Fibroblast of the conjunctiva (primary cell): ENCODE measurements around the gene ARHGAP23.
A peak's percentile ranks its signal among the peaks of the same experiment; 100 is the strongest.

Source experiments
- DNase-seq: peaks from one replicate; pipeline ENCODE4 v3.0.0-alpha.2; 2010; ENCODE audit warnings: low read depth

Gene ARHGAP23

DNA sequence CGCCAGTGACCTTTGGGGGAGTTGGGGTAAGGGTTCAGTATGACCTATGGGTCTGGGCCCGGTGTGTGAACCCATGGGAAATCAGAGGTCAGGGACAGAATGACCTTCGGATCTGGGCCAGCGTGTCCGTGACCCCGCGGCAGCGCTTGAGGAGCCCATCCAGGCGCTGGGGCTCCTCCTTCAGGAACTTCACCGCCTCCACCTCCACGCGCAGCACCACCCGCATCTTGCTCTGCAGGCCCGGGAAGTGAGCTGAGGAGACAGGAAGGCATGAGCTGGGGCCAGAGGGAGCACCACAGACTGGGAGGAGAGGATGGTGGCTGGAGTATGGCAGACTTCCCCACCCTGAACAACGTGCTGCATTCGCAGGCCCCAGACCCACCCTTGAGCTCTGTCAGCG is 124.1 kb downstream of the ARHGAP23 start:
- no peak for DNase-seq

DNA sequence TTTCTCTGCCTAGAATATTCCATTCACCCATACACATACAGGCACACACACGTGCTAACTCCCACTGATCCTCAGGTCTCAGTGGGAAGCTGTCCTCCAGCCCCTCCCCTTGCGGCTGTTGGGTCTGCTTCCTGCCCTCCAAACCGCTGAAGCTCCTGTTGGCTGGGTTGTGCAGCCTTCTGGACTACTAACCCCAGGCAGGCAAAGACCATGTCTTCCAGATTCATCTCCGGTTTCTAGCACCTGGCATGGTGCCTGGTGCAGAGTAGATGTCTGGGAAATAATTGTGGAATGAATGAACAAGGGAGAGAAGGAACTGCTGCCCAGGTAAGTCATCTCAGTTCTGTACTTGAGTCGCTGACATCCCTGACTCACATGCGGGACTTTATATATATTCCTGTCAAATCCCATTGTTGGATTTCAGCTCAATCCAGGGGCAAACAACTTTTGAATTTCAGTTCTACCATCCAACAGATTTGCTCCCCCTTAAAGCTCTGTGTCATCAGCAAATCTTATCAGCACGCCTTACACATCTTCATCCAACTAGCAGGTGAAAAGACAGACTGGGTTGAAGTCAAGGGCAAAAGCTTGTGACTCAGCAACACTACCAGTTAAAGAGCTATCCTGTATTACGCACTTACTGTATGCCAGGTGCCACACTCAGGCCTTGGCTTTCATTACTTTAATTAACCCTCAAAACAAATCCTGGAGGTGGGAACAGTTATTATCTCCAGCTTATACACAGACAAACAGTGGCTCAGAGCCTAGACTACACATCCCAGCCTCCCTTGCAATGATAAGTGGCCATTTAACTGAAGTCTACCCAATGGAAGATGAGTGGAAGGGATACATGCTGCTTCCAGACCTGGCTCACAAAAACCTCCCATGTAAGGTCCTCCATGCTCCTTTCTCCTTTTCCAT is 126.4 kb downstream of the ARHGAP23 start:
- no peak for DNase-seq

DNA sequence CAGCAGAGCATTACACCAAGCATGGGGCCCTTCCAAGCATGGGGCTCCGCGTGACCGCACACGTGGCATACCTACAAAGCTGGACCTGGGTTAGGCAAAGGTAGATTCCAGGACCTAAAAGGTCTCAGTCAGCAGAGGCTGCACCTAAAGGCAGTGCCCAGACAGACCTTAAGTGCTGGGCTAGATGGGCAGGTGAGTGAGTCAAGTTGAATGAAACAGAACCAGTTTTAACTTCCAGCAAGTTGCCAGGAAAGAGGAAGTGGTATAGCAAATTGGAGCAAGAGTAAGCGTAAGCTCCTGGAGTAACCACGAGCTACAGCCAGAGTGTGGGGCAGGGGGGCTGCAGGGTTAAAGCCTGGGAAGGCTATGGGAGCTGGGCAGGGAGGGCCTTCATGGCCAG is 128.0 kb downstream of the ARHGAP23 start:
- no peak for DNase-seq

DNA sequence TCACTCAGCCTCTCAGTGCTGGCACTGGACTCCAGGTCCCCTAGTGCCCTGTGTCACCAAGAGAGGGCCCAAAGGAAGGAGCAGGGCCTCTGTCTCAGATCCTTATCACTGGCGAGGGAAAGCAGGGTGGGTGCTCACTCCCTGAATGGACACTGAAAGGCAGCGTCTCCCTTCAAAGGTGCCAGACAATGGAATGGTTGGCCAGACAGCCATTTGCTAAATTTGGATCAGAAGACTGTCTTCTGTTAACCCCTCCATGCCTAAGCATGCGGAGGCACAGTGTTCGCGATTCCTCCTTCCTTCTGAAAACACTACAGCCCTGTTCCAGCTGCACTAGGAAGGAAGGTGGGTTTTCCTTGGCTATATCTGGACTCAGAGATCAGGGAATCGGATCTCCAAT is 129.1 kb downstream of the ARHGAP23 start:
- no peak for DNase-seq

DNA sequence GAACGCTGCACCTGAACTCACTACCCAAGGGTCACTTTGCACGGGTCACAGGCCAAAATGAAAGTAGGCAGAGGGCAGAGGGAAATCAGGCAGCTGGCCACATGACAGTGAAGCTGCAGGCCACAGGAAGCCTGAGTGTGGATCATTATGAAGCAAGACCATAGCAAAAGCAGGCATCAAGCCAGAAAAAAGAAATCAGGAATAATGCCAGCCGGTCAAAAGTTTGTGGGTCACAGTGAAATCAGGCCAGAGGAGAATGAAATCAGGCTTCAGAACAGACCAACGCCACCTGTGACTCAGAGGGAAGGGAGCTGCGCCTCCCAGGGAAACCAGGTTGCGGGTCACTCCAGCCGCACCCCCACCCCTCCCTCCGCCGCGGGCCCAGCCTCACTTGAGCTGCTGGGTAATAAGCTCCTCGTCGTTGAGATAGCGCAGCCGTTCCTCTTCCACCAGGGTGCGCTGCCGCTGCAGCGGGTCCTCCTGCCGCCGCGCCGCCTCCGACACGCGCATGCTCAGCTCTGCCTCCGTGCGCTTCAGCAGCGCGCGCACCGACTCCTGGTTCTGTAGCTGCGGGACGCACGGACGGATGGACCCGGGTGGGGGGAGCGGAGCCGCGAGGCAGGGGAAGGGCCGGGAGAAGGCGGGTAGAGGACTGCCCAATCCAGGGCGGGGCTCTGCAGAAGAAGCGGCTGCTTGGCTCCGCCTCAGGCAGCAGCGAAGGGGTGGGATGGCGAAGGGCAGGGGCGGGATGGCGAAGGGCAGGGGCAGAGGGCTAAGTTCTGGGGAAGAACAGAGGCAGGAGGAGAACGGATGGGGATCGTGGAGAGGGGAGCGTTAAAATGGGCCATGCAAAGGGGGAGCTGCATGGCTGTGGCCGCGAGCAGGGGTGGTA is 129.8 kb downstream of the ARHGAP23 start:
- DNase-seq: peak; percentile 89

DNA sequence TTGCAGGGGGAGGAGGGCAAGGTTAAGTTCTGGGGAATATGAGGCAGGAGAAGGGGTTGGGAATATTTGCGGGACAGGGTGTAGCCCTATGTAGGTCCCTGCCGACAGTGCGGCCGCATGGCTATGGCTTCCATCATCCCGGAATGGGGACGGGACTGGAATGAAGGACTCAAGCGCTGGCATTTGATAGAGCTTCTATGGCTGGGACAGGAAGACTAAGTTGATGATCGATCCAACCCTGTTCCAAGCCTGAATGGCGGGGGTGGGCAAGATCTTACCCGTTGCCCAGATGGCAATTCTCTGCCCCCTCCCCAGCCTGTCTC is 130.4 kb downstream of the ARHGAP23 start:
- DNase-seq: no peak

DNA sequence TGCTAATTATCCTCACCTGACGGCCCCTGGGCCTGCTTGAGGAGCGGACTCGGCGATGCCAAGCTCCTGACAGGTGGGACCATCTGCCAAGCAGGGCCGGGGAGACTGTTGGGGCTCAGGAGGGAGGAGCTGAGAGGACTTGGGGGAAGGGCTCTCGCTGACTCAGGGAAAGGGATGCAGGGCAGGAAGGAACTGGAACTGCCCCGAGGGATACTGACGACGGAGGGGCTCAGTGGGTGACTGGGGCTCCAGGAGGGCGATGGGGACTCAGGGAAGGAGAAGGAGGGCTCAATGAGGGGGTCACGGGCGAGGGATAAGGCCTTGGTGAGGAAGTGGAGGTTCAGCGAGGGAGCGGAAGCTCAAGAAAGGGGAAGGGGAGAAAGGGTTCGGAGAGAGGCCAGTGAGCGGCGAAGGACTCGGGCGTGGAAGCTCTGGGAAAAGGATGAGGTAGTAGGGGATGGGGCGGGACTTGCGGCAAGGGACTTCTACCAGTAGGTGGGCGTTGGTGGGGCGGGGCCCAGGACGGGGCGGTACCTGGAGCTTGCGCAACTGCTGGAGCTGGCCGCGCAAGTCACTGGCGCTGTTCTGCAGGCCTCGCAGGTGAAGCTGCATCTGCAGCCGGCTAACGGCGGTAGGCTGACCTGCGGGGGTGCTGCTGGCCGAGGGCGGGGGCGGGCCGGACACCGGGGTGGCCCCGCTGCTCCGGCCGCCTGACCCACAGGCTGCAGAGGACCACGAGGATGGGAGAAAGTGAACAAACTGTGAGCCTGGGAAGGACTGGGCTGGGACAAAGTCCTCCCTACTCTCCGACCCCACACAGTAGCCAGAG is 131.0 kb downstream of the ARHGAP23 start:
- peak; percentile 32 for DNase-seq

DNA sequence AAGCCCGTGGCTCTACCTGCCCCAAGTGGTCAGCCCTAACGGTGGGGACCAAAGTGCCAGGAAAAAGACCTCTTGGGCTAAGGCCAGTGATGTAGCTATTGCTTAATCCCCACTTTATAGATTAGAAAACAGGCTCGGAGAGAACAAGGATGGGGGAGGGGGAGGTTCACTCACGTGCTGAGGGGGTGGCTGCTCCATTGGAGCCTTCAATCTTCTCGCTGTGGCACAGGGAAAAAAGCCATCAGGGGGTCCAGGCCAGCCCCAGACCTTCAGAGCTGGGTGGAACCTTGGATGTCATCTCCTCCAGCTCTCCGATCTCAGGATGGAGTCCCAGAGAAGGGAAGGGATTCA is 131.6 kb downstream of the ARHGAP23 start:
- DNase-seq: no peak

DNA sequence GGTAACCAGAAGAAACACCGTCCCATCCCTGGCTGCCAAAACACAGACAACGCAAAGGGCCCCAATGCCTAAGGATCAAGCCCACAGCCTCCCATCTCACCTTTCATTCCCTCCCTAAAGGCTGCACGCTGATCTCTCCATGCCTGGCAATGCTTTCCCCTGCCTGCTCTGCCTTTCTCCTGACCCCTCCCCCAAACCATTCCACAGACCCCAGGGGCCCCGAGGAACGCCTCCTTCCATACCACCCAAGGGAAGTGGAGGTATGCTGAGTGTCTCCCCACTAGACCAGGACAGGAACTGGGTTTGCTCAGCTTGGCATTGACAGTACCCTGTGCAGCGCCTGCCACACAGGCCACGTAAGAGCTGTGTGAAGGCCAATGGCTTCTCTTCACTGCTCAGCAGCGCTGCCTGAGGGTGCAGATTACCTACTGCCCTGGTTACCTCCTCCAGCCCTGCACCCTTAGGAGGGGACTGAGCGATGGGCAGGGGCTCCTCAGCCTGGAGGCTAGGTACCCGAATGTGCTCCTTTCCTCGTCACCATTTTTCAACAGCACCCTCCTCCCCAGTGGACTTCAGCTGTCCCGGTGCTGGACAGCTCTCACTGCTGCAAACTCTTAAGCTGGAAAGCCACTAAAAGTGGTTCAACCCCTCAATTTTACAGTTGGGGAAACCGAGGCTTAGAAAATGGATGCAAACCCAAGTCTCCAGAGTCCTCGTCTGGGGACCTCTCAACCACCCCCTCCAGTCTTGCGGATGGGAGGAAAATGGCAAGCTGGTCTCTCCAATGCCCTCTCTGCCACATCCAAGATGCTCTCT is 132.4 kb downstream of the ARHGAP23 start:
- DNase-seq: no peak

DNA sequence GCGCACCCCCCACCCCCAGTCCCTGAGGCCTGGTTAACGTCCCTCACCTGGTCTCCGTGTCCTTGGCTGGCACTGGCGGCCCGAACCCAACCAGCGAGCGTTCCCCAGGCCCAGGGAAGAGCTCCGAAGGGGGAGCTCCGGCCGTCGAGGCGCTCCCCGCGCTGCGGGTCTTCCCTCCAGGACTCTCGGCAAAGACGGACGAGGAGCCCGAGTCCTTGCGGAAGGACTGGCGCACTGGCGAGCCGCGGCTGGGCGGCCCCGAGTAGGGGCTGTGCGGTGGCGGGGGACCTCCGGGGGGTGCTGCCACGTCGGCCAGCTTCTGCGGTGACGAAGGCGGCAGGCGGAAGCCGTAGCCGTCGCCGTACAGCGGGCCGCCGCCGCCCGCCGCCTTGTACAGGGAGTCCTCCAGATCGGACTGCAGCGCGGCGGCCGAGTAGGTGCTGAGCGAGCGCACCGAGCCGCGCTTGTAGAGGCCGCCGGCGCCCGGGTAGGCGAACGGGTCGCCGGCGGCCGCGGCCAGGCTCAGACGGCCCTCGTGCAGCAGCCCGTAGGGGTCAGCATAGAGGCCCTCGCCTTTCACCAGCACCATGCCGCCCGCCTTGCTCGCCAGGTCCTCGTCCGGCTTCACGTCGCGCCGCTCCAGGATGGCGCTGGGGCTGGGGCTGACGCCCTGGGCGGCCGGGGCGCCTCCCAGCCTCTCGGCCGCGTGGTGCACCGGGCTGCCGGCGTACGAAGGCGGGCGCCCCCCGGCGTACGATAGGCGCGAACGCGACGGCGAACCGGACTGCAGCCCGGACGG is 133.4 kb downstream of the ARHGAP23 start:
- DNase-seq: no peak
